SK-N-SH (cell line): ENCODE results near the gene PALM3. TPM values are rescaled to one million over a fixed set of nuclear protein-coding genes. Genes with fewer than 3 reads are reported as not detected.
"Not testable (repeated sequence)": the region's sequence is repeated elsewhere in the genome, so short reads cannot be mapped to it uniquely, and the experiment has no call there.

Source experiments
- CTCF ChIA-PET: fragments of 300-600, 350-600 bp; formaldehyde crosslinking; extraction: SDS; loops from one replicate; lab custom pipeline; 2021; lab: Yijun Ruan, JAX
- POLR2A ChIA-PET: fragments of 350-600 bp; sonication (Branson Sonifier 250); formaldehyde crosslinking; extraction: SDS; loops from one replicate; lab custom pipeline; 2020; ENCODE audit warnings: antibody characterized with exemption, inconsistent platforms; lab: Yijun Ruan, JAX
- DNase-seq: peaks from one replicate; pipeline ENCODE4 v3.0.0; 2012
- H2AFZ ChIP-seq: fragments of 200-600 bp; sonication (generic); 2 replicates; pipeline ENCODE4 v1.8.1; 2016; ENCODE audit warnings: antibody characterized with exemption, mild to moderate bottlenecking, low read depth
- H3F3A ChIP-seq: fragments of 200-600 bp; sonication (generic); replicated peaks from 2 replicates; pipeline ENCODE3; 2016; ENCODE audit warnings: antibody characterized with exemption, mild to moderate bottlenecking; ENCODE audit not compliant: insufficient read depth
- H3K27ac ChIP-seq, 2 experiments: fragments of 200-500 bp in 1 of 2; fragments of 200-600 bp in 1 of 2; sonication (Bioruptor generic) in 1 of 2; sonication (generic), shearing (Covaris generic) in 1 of 2; 2 replicates each; pipeline versions ENCODE4 v1.5.1 to v1.6.1; 2014 to 2016; ENCODE audit warnings: low read depth in 2 of 2, inconsistent platforms in 1 of 2, low read length in 1 of 2, mild to moderate bottlenecking in 1 of 2, mixed read lengths in 1 of 2
- H3K27me3 ChIP-seq: fragments of 200-600 bp; sonication (generic), shearing (Covaris generic); 2 replicates; pipeline ENCODE4 v1.6.1; 2016; ENCODE audit warnings: mixed run types; ENCODE audit not compliant: insufficient read depth
- H3K36me3 ChIP-seq, 2 experiments: fragments of 200-500 bp in 1 of 2; fragments of 200-600 bp in 1 of 2; sonication (Bioruptor generic) in 1 of 2; sonication (generic) in 1 of 2; replicated peaks in 1 of 2; 2 replicates each; pipeline versions ENCODE3 to v1.5.1; 2014 to 2016; ENCODE audit warnings: low read length in 1 of 2, mild to moderate bottlenecking in 1 of 2; ENCODE audit not compliant: insufficient read depth in 2 of 2, control insufficient read depth in 1 of 2
- H3K4me1 ChIP-seq, 2 experiments: fragments of 200-500 bp in 1 of 2; fragments of 200-600 bp in 1 of 2; sonication (Bioruptor generic) in 1 of 2; sonication (generic), shearing (Covaris generic) in 1 of 2; 2 replicates each; pipeline versions ENCODE4 v1.5.1 to v1.6.1; 2014 to 2016; ENCODE audit warnings: low read depth in 1 of 2, low read length in 1 of 2, mixed run types in 1 of 2; ENCODE audit not compliant: insufficient read depth in 2 of 2, control insufficient read depth in 1 of 2
- H3K4me2 ChIP-seq: fragments of 200-600 bp; sonication (generic), shearing (Covaris generic); 2 replicates; pipeline ENCODE4 v1.6.1; 2017; ENCODE audit warnings: mixed run types
- H3K4me3 ChIP-seq, 2 experiments: fragments of 200-500 bp in 1 of 2; fragments of 200-600 bp in 1 of 2; sonication (Bioruptor generic) in 1 of 2; sonication (generic), shearing (Covaris generic) in 1 of 2; 2 replicates each; pipeline versions ENCODE4 v1.5.1 to v1.8.1; 2014 to 2016; ENCODE audit warnings: low read depth in 2 of 2, inconsistent platforms in 1 of 2, low read length in 1 of 2, mild to moderate bottlenecking in 1 of 2, mixed read lengths in 1 of 2, moderate library complexity in 1 of 2
- H3K79me2 ChIP-seq: fragments of 200-600 bp; sonication (generic); 2 replicates; pipeline ENCODE4 v1.8.1; 2017; ENCODE audit warnings: mild to moderate bottlenecking; ENCODE audit not compliant: insufficient read depth
- H3K9ac ChIP-seq: fragments of 200-600 bp; sonication (generic); 2 replicates; pipeline ENCODE4 v1.6.1; 2017; ENCODE audit warnings: mixed run types
- H3K9me2 ChIP-seq: fragments of 200-600 bp; sonication (generic); 2 replicates; pipeline ENCODE4 v1.6.1; 2017; ENCODE audit warnings: mixed run types
- H3K9me3 ChIP-seq: fragments of 200-600 bp; sonication (generic); 2 replicates; pipeline ENCODE4 v1.6.1; 2017; ENCODE audit warnings: mixed run types, mild to moderate bottlenecking, moderate library complexity
- H4K20me1 ChIP-seq: fragments of 200-600 bp; sonication (generic); 2 replicates; pipeline ENCODE4 v1.6.1; 2017; ENCODE audit warnings: mild to moderate bottlenecking, mixed run types; ENCODE audit not compliant: insufficient read depth
- FOXM1 ChIP-seq: IDR thresholded peaks from 2 replicates; pipeline ENCODE4 v1.4.0; 2012; ENCODE audit warnings: low read depth, mild to moderate bottlenecking
- GABPA ChIP-seq: IDR thresholded peaks from 2 replicates; pipeline ENCODE4 v1.4.0; 2012; ENCODE audit warnings: low read depth, mild to moderate bottlenecking
- IRF3 ChIP-seq: fragments of 150-350 bp; IDR thresholded peaks from 2 replicates; pipeline ENCODE4 v1.6.1; 2016; ENCODE audit warnings: mild to moderate bottlenecking, low read depth, low read length
- JUND ChIP-seq: IDR thresholded peaks from 2 replicates; pipeline ENCODE4 v1.4.0; 2012
- MEF2A ChIP-seq: IDR thresholded peaks from 2 replicates; pipeline ENCODE4 v1.4.0; 2012; ENCODE audit warnings: low read depth, borderline replicate concordance
- NFIC ChIP-seq: IDR thresholded peaks from 2 replicates; pipeline ENCODE4 v1.4.0; 2012; ENCODE audit warnings: borderline replicate concordance
- RAD21 ChIP-seq: IDR thresholded peaks from 2 replicates; pipeline ENCODE4 v1.6.1; 2012; ENCODE audit warnings: mild to moderate bottlenecking, low read length
- RCOR1 ChIP-seq: fragments of 150-350 bp; IDR thresholded peaks from 2 replicates; pipeline ENCODE4 v1.6.1; 2017; ENCODE audit warnings: antibody characterized with exemption, low read length
- RFX5 ChIP-seq: IDR thresholded peaks from 2 replicates; pipeline ENCODE4 v1.6.1; 2012; ENCODE audit warnings: mild to moderate bottlenecking, improper control_type of control experiment, low read length
- RXRA ChIP-seq: IDR thresholded peaks from 2 replicates; pipeline ENCODE4 v1.4.0; 2012; ENCODE audit warnings: low read depth, mild to moderate bottlenecking, borderline replicate concordance
- SMC3 ChIP-seq: IDR thresholded peaks from 2 replicates; pipeline ENCODE4 v1.6.1; 2012; ENCODE audit warnings: low read depth, low read length, improper control_type of control experiment
- TAF1 ChIP-seq: IDR thresholded peaks from 2 replicates; pipeline ENCODE4 v1.6.1; 2012; ENCODE audit warnings: low read depth, mild to moderate bottlenecking, low read length, moderate library complexity, borderline replicate concordance
- USF1 ChIP-seq: IDR thresholded peaks from 2 replicates; pipeline ENCODE4 v1.4.0; 2012; ENCODE audit warnings: low read depth, borderline replicate concordance
- USF2 ChIP-seq: fragments of 150-350 bp; IDR thresholded peaks from 2 replicates; pipeline ENCODE4 v1.6.1; 2017; ENCODE audit warnings: antibody characterized with exemption, low read length, low read depth, borderline replicate concordance
- YY1 ChIP-seq: IDR thresholded peaks from 2 replicates; pipeline ENCODE4 v1.4.0; 2012; ENCODE audit warnings: low read depth, mild to moderate bottlenecking
- ZBTB33 ChIP-seq: IDR thresholded peaks from 2 replicates; pipeline ENCODE4 v1.4.0; 2012; ENCODE audit warnings: low read depth, borderline replicate concordance
- WGBS: methylation state at CpG from one replicate; pipeline ENCODE4 v1.1.6; 2017; ENCODE audit warnings: low lambda C conversion rate; 5-methylcytosine and 5-hydroxymethylcytosine counted together
- polyA plus RNA-seq, 3 experiments: library from polyadenylated mRNA; depleted of rRNA; stranded (reverse); fragments of >200 nt; gene quantifications; 2 replicates each; pipeline ENCODE4 v1.2.3, GENCODE V29; 2012

Gene PALM3
- polyA plus RNA-seq, 1 of the 3 experiments (the other 2 are of a cell fraction): 5.5 TPM

- Histone ChIP-seq H3K27me3 (no peaks in the 10 kb centered on the region), H3K9me3 (no peaks in the 10 kb centered on the region), H3K9ac (no peak overlapping the region), H3K4me1 (peaks cover 0 to 3% of the 10 kb centered on the region in 2 experiments; a peak in 1 of 4 replicates), H3K4me2 (no peak overlapping the region), H3K9me2 (no peaks in the 10 kb centered on the region), H3K36me3 (no peaks in the 10 kb centered on the region), H3K4me3 (no peak overlapping the region), H3K27ac (no peak overlapping the region), H2AFZ (no peak overlapping the region), H3F3A (peaks cover 13% of the 10 kb centered on the region), H4K20me1 (no peaks in the 10 kb centered on the region), H3K79me2 (no peaks in the 10 kb centered on the region)
- ChIA-PET CTCF (interaction anchor here (1.4 kb wide), 1 partner anchor 40 kb away, joined by 3 read pairs; no protein-coding TSS in a partner anchor), POLR2A (no interaction called here)
- TF ChIP-seq JUND (no peak), RXRA (no peak), MEF2A (no peak), RFX5 (no peak)
- WGBS: 88% methylated on average over 7 of the region's 7 CpGs
- no peak for DNase-seq
These were observed 26.2 kb downstream of the PALM3 start for GRCh38 chr19:14035706-14036105.

- ChIA-PET CTCF (interaction anchor here (0.7 to 1.4 kb wide), 4 partner anchors 12 to 173 kb away, joined by 3 to 4 read pairs (median 3); no protein-coding TSS in a partner anchor), POLR2A (interaction anchor here (0.7 kb wide), 1 partner anchor 97 kb away, joined by 3 read pairs; no protein-coding TSS in a partner anchor)
- H3K4me2 ChIP-seq, H3K9me3 ChIP-seq, H3K9me2 ChIP-seq, H3K9ac ChIP-seq, H3K27ac ChIP-seq, H4K20me1 ChIP-seq, H2AFZ ChIP-seq, H3K4me3 ChIP-seq, H3K27me3 ChIP-seq, H3K4me1 ChIP-seq, DNase-seq, H3K36me3 ChIP-seq, H3K79me2 ChIP-seq: not testable (repeated sequence)
- H3F3A ChIP-seq: peaks cover 13% of the 10 kb centered on the region
- WGBS: 90% methylated on average over 12 of the region's 12 CpGs
These were observed 26.7 kb downstream of the PALM3 start for GRCh38 chr19:14035159-14035558.

GRCh38 chr19:14033946-14034345 is 27.9 kb downstream of the PALM3 start:
- Histone ChIP-seq H3K4me3 (no peak overlapping the region), H3K79me2 (no peaks in the 10 kb centered on the region), H3K9me2 (no peaks in the 10 kb centered on the region), H3F3A (peaks cover 13% of the 10 kb centered on the region), H3K9ac (no peak overlapping the region), H3K27me3 (no peaks in the 10 kb centered on the region), H3K36me3 (no peaks in the 10 kb centered on the region), H4K20me1 (no peaks in the 10 kb centered on the region), H2AFZ (no peak overlapping the region), H3K27ac (no peak overlapping the region), H3K9me3 (no peaks in the 10 kb centered on the region), H3K4me2 (no peak overlapping the region), H3K4me1 (peaks cover 0 to 3% of the 10 kb centered on the region in 2 experiments; a peak in 1 of 4 replicates)
- ChIA-PET CTCF (interaction anchor here (3.4 kb wide), 1 partner anchor 8 kb away, joined by 36 read pairs; no protein-coding TSS in a partner anchor), POLR2A (no interaction called here)
- 100% methylated on average over 2 of the region's 2 CpGs for WGBS
- TF ChIP-seq GABPA (no peak), RCOR1 (no peak), IRF3 (no peak), FOXM1 (no peak), NFIC (no peak), RAD21 (no peak), ZBTB33 (no peak), SMC3 (no peak), USF1 (no peak), USF2 (no peak), YY1 (no peak), TAF1 (no peak)
- DNase-seq: no peak
